SU-DHL-6 (cell line): ENCODE results near the gene PLA2G7.

Experiments
- H2AFZ ChIP-seq: fragments of 200-600 bp; sonication (generic); 2 replicates; pipeline ENCODE4 v1.6.1; 2014; ENCODE audit warnings: low read depth, mild to moderate bottlenecking, moderate library complexity, mixed read lengths, antibody characterized with exemption, low read length; ENCODE audit not compliant: severe bottlenecking
- H3F3A ChIP-seq: fragments of 200-600 bp; shearing (Covaris generic); 2 replicates; pipeline ENCODE4 v1.6.0; 2016; ENCODE audit warnings: antibody characterized with exemption, mild to moderate bottlenecking; ENCODE audit not compliant: insufficient read depth
- H3K27ac ChIP-seq: fragments of 200-600 bp; sonication (generic); 2 replicates; pipeline ENCODE4 v1.5.1; 2016; ENCODE audit warnings: low read depth, mild to moderate bottlenecking, low read length, moderate library complexity, mixed read lengths
- H3K27me3 ChIP-seq: fragments of 200-600 bp; sonication (generic), shearing (Covaris generic); 2 replicates; pipeline ENCODE4 v1.6.0; 2014; ENCODE audit warnings: mild to moderate bottlenecking, low read length
- H3K36me3 ChIP-seq: fragments of 200-600 bp; sonication (generic); 2 replicates; pipeline ENCODE4 v1.6.1; 2014; ENCODE audit warnings: mild to moderate bottlenecking, low read length, mixed read lengths
- H3K4me2 ChIP-seq: fragments of 300-600, 200-600 bp; shearing (Covaris generic), sonication (generic); 2 replicates; pipeline ENCODE4 v1.6.0; 2014; ENCODE audit warnings: low read length, low read depth, mild to moderate bottlenecking; ENCODE audit not compliant: poor library complexity, severe bottlenecking
- H3K4me3 ChIP-seq: fragments of 200-600 bp; sonication (generic); 2 replicates; pipeline ENCODE4 v1.5.1; 2014; ENCODE audit warnings: antibody characterized with exemption, low read length, mild to moderate bottlenecking, mixed read lengths; ENCODE audit not compliant: insufficient read depth, poor library complexity, severe bottlenecking
- H3K79me2 ChIP-seq: fragments of 200-600 bp; sonication (generic); 2 replicates; pipeline ENCODE4 v1.6.1; 2014; ENCODE audit warnings: mild to moderate bottlenecking, low read length, moderate library complexity; ENCODE audit not compliant: insufficient read depth
- H3K9ac ChIP-seq: fragments of 200-600 bp; sonication (generic); 2 replicates; pipeline ENCODE4 v1.7.0; 2014; ENCODE audit warnings: mild to moderate bottlenecking, low read length
- H3K9me2 ChIP-seq: fragments of 200-600 bp; sonication (generic); replicated peaks from 2 replicates; pipeline ENCODE4 v1.6.1; 2014; ENCODE audit warnings: low read length; ENCODE audit not compliant: insufficient read depth
- H3K9me3 ChIP-seq: fragments of 200-600 bp; sonication (generic); 2 replicates; pipeline ENCODE4 v1.6.1; 2014; ENCODE audit warnings: low read length, mixed read lengths; ENCODE audit not compliant: insufficient read depth
- H4K20me1 ChIP-seq: fragments of 200-600 bp; sonication (generic); 2 replicates; pipeline ENCODE4 v1.6.1; 2014; ENCODE audit warnings: low read depth, mild to moderate bottlenecking, antibody characterized with exemption, low read length, moderate library complexity, mixed read lengths
- CTCF ChIP-seq: fragments of 200-600 bp; sonication (generic); IDR thresholded peaks from one replicate; pipeline ENCODE4 v1.5.1; 2017; ENCODE audit warnings: antibody characterized with exemption, mild to moderate bottlenecking, low read length, moderate library complexity; ENCODE audit not compliant: insufficient read depth, poor library complexity, severe bottlenecking
- EZH2phosphoT487 ChIP-seq: fragments of 200-600 bp; sonication (generic), shearing (Covaris generic); conservative IDR thresholded peaks from 2 replicates; pipeline ENCODE4 v1.6.1; 2018; ENCODE audit warnings: mild to moderate bottlenecking, antibody characterized with exemption, low read length, moderate library complexity, mixed read lengths

The PLA2G7 gene

GRCh38 chr6:46720401-46720800, 14.8 kb downstream of the PLA2G7 start:
- no peak overlapping the region for H3K27ac ChIP-seq
- H3K9ac ChIP-seq: no peak overlapping the region
- no peaks in the 10 kb centered on the region for H3K9me3 ChIP-seq
- no peaks in the 10 kb centered on the region for H4K20me1 ChIP-seq
- no peaks in the 10 kb centered on the region for H3K27me3 ChIP-seq
- no peak for TF ChIP-seq CTCF
- TF ChIP-seq EZH2phosphoT487: no peak
- H3K4me3 ChIP-seq: no peak overlapping the region
- H3K4me2 ChIP-seq: no peak overlapping the region
- H2AFZ ChIP-seq: no peak overlapping the region
- no peaks in the 10 kb centered on the region for H3F3A ChIP-seq
- H3K79me2 ChIP-seq: no peaks in the 10 kb centered on the region
- no peaks in the 10 kb centered on the region for H3K36me3 ChIP-seq
- H3K9me2 ChIP-seq: no peaks in the 10 kb centered on the region; the same call in 1 of the 2 replicates

- Histone ChIP-seq H3K4me3 (no peak overlapping the region), H3K27ac (no peak overlapping the region), H3K36me3 (no peaks in the 10 kb centered on the region), H3K27me3 (no peaks in the 10 kb centered on the region), H3K79me2 (no peaks in the 10 kb centered on the region), H3K9me2 (no peaks in the 10 kb centered on the region; the same call in 1 of the 2 replicates), H3K9me3 (no peaks in the 10 kb centered on the region), H3K4me2 (no peak overlapping the region), H2AFZ (no peak overlapping the region), H3F3A (no peaks in the 10 kb centered on the region), H3K9ac (no peak overlapping the region), H4K20me1 (no peaks in the 10 kb centered on the region)
- TF ChIP-seq CTCF (no peak), EZH2phosphoT487 (no peak)
These were observed 16.1 kb downstream of the PLA2G7 start for GRCh38 chr6:46719099-46719498.

GRCh38 chr6:46715141-46715540, 20.0 kb downstream of the PLA2G7 start:
- Histone ChIP-seq H4K20me1 (no peaks in the 10 kb centered on the region), H3F3A (no peaks in the 10 kb centered on the region), H3K9me2 (no peaks in the 10 kb centered on the region), H3K4me2 (no peak overlapping the region), H3K27me3 (no peaks in the 10 kb centered on the region), H3K4me3 (no peak overlapping the region), H3K9me3 (no peaks in the 10 kb centered on the region), H3K9ac (no peak overlapping the region), H3K27ac (no peak overlapping the region), H3K79me2 (no peaks in the 10 kb centered on the region), H3K36me3 (no peaks in the 10 kb centered on the region), H2AFZ (no peak overlapping the region)
- no peak for TF ChIP-seq CTCF
- TF ChIP-seq EZH2phosphoT487: no peak
